Measurements from ENCODE around the gene MPHOSPH10. TPM values are rescaled to one million over a fixed set of nuclear protein-coding genes. Genes with fewer than 3 reads are reported as not detected.
"Not testable (repeated sequence)": the region's sequence is repeated elsewhere in the genome, so short reads cannot be mapped to it uniquely, and the experiment has no call there.

MPHOSPH10 gene
- total RNA-seq, 2 experiments from 2014 or later: 24.2 to 40.8 TPM

DNA sequence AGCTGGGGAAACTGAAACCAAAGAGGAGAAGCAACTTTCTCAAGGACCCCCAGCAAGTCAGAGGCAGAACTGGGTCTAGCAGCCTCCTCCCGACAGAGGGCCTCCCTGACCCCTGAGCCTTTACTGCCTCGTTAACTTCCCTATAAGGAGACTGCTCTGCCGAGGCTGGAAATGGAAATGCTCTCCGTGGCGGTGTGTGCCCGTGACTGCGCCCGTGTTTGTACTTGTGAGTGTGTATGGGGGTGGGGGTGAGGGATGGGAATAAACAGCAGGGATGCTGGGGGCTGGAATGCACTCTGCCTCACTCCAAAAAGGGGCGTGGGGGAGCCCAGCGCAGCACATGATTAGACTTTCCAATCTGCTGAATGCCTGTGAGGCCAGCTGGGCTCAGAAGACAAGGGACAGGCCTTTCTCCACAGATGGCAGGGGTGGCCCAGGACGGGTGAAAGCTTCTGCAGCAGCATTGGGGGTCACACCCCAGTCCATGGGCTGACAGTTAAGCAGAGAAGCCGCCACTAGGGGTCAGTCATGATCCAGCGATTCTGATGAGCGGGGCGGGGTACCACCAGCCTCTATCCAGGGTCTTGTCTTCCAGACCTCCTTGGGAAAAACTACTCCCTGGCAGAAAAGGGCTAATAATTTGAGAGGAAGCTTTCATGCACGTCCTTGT is 26.8 kb downstream of the MPHOSPH10 start:
- H3K4me1 Mint-ChIP-seq: peaks cover 4% of the 10 kb centered on the region
- CTCF ChIA-PET: interaction anchor here (0.7 to 2.3 kb wide), 9 partner anchors 8 to 353 kb away, joined by 3 to 12 read pairs (median 3); partner anchors contain the start of gene MPHOSPH10
- H3K9me3 Mint-ChIP-seq (ENCODE audit: low read depth): no peaks in the 10 kb centered on the region
- H3K27me3 Mint-ChIP-seq: peaks cover 2% of the 10 kb centered on the region
- DNase-seq (peak; percentile 65), ATAC-seq (peak; percentile 75)
- H3K4me3 Mint-ChIP-seq: peak overlapping the region; percentile 27
- H3K27ac Mint-ChIP-seq: no peak overlapping the region
- no peaks in the 10 kb centered on the region for H3K36me3 Mint-ChIP-seq

DNA sequence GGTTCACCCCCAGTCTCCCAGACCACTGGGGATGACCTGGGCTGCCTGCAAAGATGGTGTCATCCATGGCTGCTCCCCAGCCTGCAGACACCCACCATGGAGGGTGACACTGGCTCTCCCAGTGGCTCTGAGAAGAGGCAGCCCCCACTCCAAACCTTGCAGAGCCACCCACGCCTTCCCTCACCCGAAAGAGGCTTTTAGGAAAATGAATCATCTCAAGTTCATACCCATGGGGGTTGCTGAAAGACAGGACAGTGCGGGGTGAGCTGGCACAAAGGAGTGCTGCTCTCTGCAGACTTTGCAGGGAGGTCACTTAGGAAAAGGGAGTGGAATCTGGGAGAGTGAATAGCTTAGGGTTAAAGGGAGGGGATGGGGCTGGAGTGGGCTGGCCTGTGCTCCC is 36.4 kb downstream of the MPHOSPH10 start:
- Mint-ChIP-seq H3K27ac (no peak overlapping the region), H3K27me3 (peaks cover 14% of the 10 kb centered on the region), H3K4me3 (no peak overlapping the region), H3K36me3 (no peaks in the 10 kb centered on the region), H3K4me1 (no peaks in the 10 kb centered on the region), H3K9me3 (ENCODE audit: low read depth) (no peaks in the 10 kb centered on the region)
- DNase-seq (no peak), ATAC-seq (no peak)
- CTCF ChIA-PET: interaction anchor here (2.3 kb wide), 1 partner anchor 10 kb away, joined by 7 read pairs; no protein-coding TSS in a partner anchor

DNA sequence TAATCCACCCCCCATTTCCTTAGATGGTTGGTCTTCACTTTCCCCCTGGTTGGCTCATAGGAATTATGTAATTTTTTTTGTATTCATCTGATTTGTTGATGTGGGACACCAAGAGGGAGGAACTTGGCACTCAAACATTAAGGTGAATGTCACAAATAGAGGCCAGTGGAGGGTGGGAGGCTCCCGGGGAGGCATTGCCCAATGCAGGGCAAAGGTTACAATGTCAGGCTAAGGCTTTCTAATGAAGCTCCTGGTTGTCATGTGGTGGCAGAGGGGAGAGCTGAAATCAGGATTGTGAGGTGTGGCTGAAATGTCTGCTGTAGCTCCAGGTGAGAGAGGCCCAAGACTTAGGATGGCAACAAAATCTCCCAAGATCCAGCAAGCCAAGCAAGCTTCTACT is 42.7 kb downstream of the MPHOSPH10 start:
- Mint-ChIP-seq H3K4me1 (peaks cover 6% of the 10 kb centered on the region), H3K9me3 (ENCODE audit: low read depth) (no peaks in the 10 kb centered on the region), H3K27ac (no peak overlapping the region), H3K4me3 (no peak overlapping the region), H3K36me3 (no peaks in the 10 kb centered on the region), H3K27me3 (peaks cover 4% of the 10 kb centered on the region)
- ATAC-seq (no peak), DNase-seq (no peak)
- CTCF ChIA-PET: no interaction called here

DNA sequence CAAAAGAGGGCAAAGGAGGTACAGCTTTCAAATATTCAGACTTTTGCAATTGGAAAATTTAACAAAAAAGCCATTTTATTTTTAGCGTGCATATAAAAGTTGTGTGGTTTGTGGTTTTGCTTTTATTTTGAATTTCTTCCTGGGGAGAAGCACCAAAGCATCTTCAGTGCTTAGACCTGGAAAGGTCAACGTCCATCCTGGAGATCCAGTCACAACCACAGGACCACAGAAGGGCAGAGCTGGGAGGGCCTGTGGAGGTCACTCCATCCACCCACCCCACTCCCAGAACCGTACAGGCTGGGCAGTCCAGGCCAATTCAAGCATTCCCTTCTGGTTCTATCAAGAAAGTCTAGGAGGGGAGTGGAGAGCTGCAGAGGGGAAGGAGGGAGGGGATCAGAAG is 43.8 kb downstream of the MPHOSPH10 start:
- Mint-ChIP-seq H3K36me3 (no peaks in the 10 kb centered on the region), H3K4me1 (peaks cover 6% of the 10 kb centered on the region), H3K27me3 (peaks cover 4% of the 10 kb centered on the region), H3K9me3 (ENCODE audit: low read depth) (no peaks in the 10 kb centered on the region), H3K27ac (no peak overlapping the region), H3K4me3 (no peak overlapping the region)
- DNase-seq (no peak), ATAC-seq (no peak)
- CTCF ChIA-PET: interaction anchor here (0.6 kb wide), 1 partner anchor 36 kb away, joined by 3 read pairs; no protein-coding TSS in a partner anchor

DNA sequence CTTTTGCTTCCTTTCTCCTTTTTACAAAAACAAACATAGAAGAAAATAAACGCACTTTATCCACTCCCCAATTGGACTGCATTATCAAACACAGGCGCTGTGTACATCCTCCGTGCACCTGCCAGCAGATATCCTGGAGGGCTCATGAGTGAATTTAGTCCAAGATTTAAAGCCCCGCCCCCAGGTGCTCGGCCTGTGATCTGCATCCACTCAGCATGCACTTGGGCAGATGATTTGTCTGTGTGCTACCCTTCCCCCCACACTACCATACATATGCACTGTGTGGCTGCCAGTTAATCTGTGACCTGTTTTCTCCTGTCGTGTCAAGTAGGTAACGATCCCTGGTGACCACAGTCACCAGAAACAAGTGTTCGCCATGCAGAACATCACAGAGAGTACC is 48.4 kb downstream of the MPHOSPH10 start:
- ATAC-seq; H3K27ac Mint-ChIP-seq; CTCF ChIA-PET; DNase-seq; H3K9me3 Mint-ChIP-seq (ENCODE audit: low read depth); H3K4me3 Mint-ChIP-seq; H3K36me3 Mint-ChIP-seq; H3K27me3 Mint-ChIP-seq; H3K4me1 Mint-ChIP-seq: not testable (repeated sequence)

DNA sequence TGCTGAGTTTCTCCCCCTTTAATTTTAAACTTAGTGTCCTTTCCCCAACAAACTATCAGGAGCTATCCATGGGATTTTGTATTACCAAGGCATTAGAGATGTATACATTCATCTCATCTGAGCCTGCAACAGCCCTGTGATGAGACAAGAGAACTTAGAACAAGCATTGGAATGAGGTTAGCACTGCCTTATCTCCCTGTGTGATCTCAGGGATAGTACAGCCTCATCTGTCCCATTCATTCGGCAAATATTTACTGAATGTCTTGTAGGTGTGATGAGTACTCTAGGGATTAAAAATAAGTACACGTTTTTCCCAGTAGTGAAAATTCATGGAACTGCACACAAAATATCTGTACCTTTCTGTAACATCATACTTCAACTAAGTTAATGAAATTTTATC is 50.9 kb downstream of the MPHOSPH10 start:
- ATAC-seq (no peak), DNase-seq (no peak)
- no peaks in the 10 kb centered on the region for H3K4me1 Mint-ChIP-seq
- no peaks in the 10 kb centered on the region for H3K9me3 Mint-ChIP-seq (ENCODE audit: low read depth)
- H3K27ac Mint-ChIP-seq: no peak overlapping the region
- H3K27me3 Mint-ChIP-seq: no peaks in the 10 kb centered on the region
- H3K4me3 Mint-ChIP-seq: no peak overlapping the region
- H3K36me3 Mint-ChIP-seq: no peaks in the 10 kb centered on the region
- CTCF ChIA-PET: no interaction called here

DNA sequence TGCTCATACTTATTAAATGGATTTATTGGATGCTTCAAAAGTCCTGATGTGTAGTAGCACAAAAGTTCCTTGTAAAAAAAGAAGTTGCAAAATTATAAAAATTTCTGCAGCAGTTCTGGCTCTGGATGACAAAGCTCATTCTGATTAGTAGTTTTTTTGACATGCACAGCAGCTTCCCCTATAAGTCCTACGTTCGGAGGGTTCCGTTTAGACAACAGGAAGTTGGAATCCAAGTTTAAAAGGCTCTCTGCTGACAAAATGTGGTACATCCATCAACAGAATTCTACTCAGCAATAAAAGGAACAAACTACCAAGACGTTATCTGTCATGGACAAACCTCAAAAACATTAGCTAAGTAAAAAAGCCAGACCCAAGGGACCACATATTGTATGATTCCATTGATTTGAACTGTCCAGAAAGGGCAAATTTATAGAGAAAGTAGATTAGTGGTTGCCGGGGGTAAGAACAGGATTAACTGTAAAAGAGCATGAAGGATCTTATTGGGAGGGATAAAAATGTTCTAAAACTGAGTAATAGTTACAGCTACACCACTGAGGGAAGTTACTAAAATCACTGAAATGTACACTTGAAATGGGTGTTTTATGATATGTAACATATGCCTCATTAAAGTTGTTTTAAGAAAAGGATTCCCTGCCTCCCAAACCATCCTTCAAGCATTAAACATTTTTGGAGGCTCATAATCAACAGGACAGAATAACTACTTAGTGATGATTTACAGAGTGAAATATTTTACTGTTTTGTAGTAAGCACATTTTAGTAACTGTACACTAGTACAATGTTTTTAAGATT is 53.1 kb downstream of the MPHOSPH10 start:
- CTCF ChIA-PET; H3K36me3 Mint-ChIP-seq; H3K9me3 Mint-ChIP-seq (ENCODE audit: low read depth); DNase-seq; H3K4me3 Mint-ChIP-seq; ATAC-seq; H3K27me3 Mint-ChIP-seq; H3K4me1 Mint-ChIP-seq; H3K27ac Mint-ChIP-seq: not testable (repeated sequence)

DNA sequence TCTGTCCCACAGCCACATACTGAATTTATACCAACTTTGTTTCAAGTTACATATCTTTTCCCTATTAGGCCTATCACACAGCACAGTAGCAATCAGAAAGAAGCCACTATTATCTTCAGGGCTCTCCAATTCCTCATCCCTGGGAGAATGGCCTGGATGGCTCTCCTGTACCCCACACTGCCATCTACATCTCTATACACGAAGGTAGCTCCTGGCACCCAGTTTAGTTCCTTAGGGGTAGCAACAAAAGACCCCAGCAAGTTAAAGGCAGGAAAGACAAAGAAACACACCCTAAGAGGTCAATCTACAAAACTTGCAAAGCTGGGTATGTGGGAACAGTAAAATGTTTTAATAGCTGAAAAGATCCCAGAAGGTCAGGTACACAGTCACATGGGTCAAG is 56.5 kb downstream of the MPHOSPH10 start:
- no peak overlapping the region for H3K4me3 Mint-ChIP-seq
- DNase-seq: no peak
- H3K27me3 Mint-ChIP-seq: no peaks in the 10 kb centered on the region
- H3K4me1 Mint-ChIP-seq: no peaks in the 10 kb centered on the region
- H3K27ac Mint-ChIP-seq: no peak overlapping the region
- H3K9me3 Mint-ChIP-seq (ENCODE audit: low read depth): no peaks in the 10 kb centered on the region
- no peaks in the 10 kb centered on the region for H3K36me3 Mint-ChIP-seq
- CTCF ChIA-PET: interaction anchor here (1.6 kb wide), 1 partner anchor 86 kb away, joined by 6 read pairs; no protein-coding TSS in a partner anchor
- no peak for ATAC-seq

DNA sequence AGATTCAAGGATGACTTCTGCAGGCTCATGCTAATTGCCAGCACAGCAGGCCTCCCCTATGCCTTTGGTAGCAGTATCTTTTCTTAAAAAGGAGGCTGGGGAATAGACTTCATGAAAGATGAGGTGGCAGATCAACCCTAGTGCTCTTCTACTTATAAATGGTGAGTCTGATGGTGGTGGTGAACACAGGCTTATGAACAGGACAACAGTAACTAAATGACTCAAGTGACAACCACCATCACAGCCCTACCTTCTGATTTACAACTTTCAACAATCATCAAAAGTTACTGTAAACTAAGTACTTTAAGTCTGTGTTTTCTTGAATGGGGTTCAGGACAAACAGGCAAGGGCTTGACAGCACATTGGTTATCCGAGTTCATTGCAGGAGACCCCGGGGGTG is 57.2 kb downstream of the MPHOSPH10 start:
- H3K36me3 Mint-ChIP-seq: no peaks in the 10 kb centered on the region
- CTCF ChIA-PET: interaction anchor here (1.6 kb wide), 1 partner anchor 87 kb away, joined by 6 read pairs; no protein-coding TSS in a partner anchor
- ATAC-seq (no peak), DNase-seq (no peak)
- H3K27me3 Mint-ChIP-seq: no peaks in the 10 kb centered on the region
- no peak overlapping the region for H3K27ac Mint-ChIP-seq
- no peaks in the 10 kb centered on the region for H3K4me1 Mint-ChIP-seq
- no peak overlapping the region for H3K4me3 Mint-ChIP-seq
- no peaks in the 10 kb centered on the region for H3K9me3 Mint-ChIP-seq (ENCODE audit: low read depth)

DNA sequence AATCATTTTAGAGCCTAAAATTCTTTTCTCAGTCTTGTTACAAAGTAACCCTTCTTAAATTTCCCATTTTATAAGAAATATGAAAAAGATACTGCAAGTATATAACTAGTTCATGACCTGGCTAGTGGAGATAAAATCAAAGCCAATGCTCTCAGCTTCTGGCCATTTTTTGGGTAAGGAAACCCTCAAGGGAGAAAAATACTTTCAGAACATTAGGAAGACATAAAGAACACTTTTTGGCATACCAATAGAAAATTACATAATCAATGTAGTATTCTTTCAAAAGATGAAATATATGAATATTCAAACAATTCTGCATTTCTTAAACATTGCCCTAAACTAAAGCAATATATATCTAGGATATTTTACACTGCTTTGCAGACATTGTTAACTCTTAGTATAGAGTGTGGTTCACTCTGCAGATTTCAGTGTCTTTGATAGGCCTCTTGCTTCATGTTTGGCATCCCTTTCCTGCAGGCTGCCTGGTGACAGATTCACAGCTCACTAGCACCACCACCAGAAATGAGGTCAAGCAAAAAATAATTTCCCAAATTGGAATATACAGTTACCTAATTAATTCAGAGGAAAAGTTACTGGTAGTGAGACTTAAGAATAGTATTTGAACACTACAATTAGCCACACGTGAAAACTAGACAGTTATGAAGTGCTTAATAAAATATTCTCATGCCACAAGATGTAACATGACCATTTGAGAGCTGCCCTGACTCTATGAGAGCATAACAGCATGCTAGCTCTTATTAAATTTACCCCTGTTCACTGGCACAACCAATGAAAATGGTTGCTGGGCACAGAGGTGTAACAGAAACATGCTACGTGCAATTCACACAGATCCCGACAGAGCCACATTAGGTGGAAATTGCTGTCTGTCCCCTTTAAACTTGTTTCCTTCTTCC is 60.5 kb downstream of the MPHOSPH10 start:
- no peak overlapping the region for H3K27ac Mint-ChIP-seq
- ATAC-seq (no peak), DNase-seq (no peak)
- H3K9me3 Mint-ChIP-seq (ENCODE audit: low read depth): peaks cover under 1% of the 10 kb centered on the region
- CTCF ChIA-PET: no interaction called here
- no peak overlapping the region for H3K4me3 Mint-ChIP-seq
- H3K36me3 Mint-ChIP-seq: peaks cover under 1% of the 10 kb centered on the region
- H3K4me1 Mint-ChIP-seq: no peaks in the 10 kb centered on the region
- peaks cover under 1% of the 10 kb centered on the region for H3K27me3 Mint-ChIP-seq

DNA sequence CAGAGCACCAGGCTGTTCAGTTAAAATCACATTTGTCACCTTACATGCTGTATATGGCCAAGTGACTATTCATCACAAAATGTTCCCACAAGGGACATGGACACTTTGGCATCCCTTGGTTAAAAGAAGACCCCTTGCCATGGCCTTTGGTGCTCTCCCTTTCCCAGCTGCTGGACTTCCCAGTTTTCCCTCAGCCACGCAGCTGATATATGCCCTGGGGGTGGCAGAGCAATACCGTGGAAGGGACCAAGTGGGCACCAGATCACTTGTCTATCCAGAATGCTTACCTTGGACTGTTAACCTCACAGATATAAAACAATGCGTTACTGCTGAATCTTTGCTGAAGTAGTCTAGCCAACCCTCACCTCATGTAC is 61.1 kb downstream of the MPHOSPH10 start:
- DNase-seq (no peak), ATAC-seq (no peak)
- peaks cover 4% of the 10 kb centered on the region for H3K36me3 Mint-ChIP-seq
- peaks cover 3% of the 10 kb centered on the region for H3K27me3 Mint-ChIP-seq
- no peak overlapping the region for H3K4me3 Mint-ChIP-seq
- H3K9me3 Mint-ChIP-seq (ENCODE audit: low read depth): peaks cover 5% of the 10 kb centered on the region
- CTCF ChIA-PET: no interaction called here
- H3K4me1 Mint-ChIP-seq: no peaks in the 10 kb centered on the region
- H3K27ac Mint-ChIP-seq: no peak overlapping the region

Measured in activated CD8-positive, alpha-beta memory T cell treated with anti-CD3 and anti-CD28 coated beads, Interleukin-2, amount 10 ng/mL, durations not matched to agents 7 days and 5 days (primary cell).